SK-N-SH (cell line): Measurements from ENCODE around the gene LMBR1L. TPM values are rescaled to one million over a fixed set of nuclear protein-coding genes. Genes with fewer than 3 reads are reported as not detected.
A peak's percentile ranks its signal among the peaks of the same experiment; 100 is the strongest.

Experiments used
- CTCF ChIA-PET: fragments of 300-600, 350-600 bp; formaldehyde crosslinking; extraction: SDS; loops from one replicate; lab custom pipeline; 2021; lab: Yijun Ruan, JAX
- POLR2A ChIA-PET: fragments of 350-600 bp; sonication (Branson Sonifier 250); formaldehyde crosslinking; extraction: SDS; loops from one replicate; lab custom pipeline; 2020; ENCODE audit warnings: antibody characterized with exemption, inconsistent platforms; lab: Yijun Ruan, JAX
- DNase-seq: peaks from one replicate; pipeline ENCODE4 v3.0.0; 2012
- H2AFZ ChIP-seq: fragments of 200-600 bp; sonication (generic); 2 replicates; pipeline ENCODE4 v1.8.1; 2016; ENCODE audit warnings: antibody characterized with exemption, mild to moderate bottlenecking, low read depth
- H3F3A ChIP-seq: fragments of 200-600 bp; sonication (generic); replicated peaks from 2 replicates; pipeline ENCODE3; 2016; ENCODE audit warnings: antibody characterized with exemption, mild to moderate bottlenecking; ENCODE audit not compliant: insufficient read depth
- H3K27ac ChIP-seq, 2 experiments: fragments of 200-500 bp in 1 of 2; fragments of 200-600 bp in 1 of 2; sonication (Bioruptor generic) in 1 of 2; sonication (generic), shearing (Covaris generic) in 1 of 2; 2 replicates each; pipeline versions ENCODE4 v1.5.1 to v1.6.1; 2014 to 2016; ENCODE audit warnings: low read depth in 2 of 2, inconsistent platforms in 1 of 2, low read length in 1 of 2, mild to moderate bottlenecking in 1 of 2, mixed read lengths in 1 of 2
- H3K27me3 ChIP-seq: fragments of 200-600 bp; sonication (generic), shearing (Covaris generic); 2 replicates; pipeline ENCODE4 v1.6.1; 2016; ENCODE audit warnings: mixed run types; ENCODE audit not compliant: insufficient read depth
- H3K36me3 ChIP-seq, 2 experiments: fragments of 200-500 bp in 1 of 2; fragments of 200-600 bp in 1 of 2; sonication (Bioruptor generic) in 1 of 2; sonication (generic) in 1 of 2; replicated peaks in 1 of 2; 2 replicates each; pipeline versions ENCODE3 to v1.5.1; 2014 to 2016; ENCODE audit warnings: low read length in 1 of 2, mild to moderate bottlenecking in 1 of 2; ENCODE audit not compliant: insufficient read depth in 2 of 2, control insufficient read depth in 1 of 2
- H3K4me1 ChIP-seq, 2 experiments: fragments of 200-500 bp in 1 of 2; fragments of 200-600 bp in 1 of 2; sonication (Bioruptor generic) in 1 of 2; sonication (generic), shearing (Covaris generic) in 1 of 2; 2 replicates each; pipeline versions ENCODE4 v1.5.1 to v1.6.1; 2014 to 2016; ENCODE audit warnings: low read depth in 1 of 2, low read length in 1 of 2, mixed run types in 1 of 2; ENCODE audit not compliant: insufficient read depth in 2 of 2, control insufficient read depth in 1 of 2
- H3K4me2 ChIP-seq: fragments of 200-600 bp; sonication (generic), shearing (Covaris generic); 2 replicates; pipeline ENCODE4 v1.6.1; 2017; ENCODE audit warnings: mixed run types
- H3K4me3 ChIP-seq, 2 experiments: fragments of 200-500 bp in 1 of 2; fragments of 200-600 bp in 1 of 2; sonication (Bioruptor generic) in 1 of 2; sonication (generic), shearing (Covaris generic) in 1 of 2; 2 replicates each; pipeline versions ENCODE4 v1.5.1 to v1.8.1; 2014 to 2016; ENCODE audit warnings: low read depth in 2 of 2, inconsistent platforms in 1 of 2, low read length in 1 of 2, mild to moderate bottlenecking in 1 of 2, mixed read lengths in 1 of 2, moderate library complexity in 1 of 2
- H3K79me2 ChIP-seq: fragments of 200-600 bp; sonication (generic); 2 replicates; pipeline ENCODE4 v1.8.1; 2017; ENCODE audit warnings: mild to moderate bottlenecking; ENCODE audit not compliant: insufficient read depth
- H3K9ac ChIP-seq: fragments of 200-600 bp; sonication (generic); 2 replicates; pipeline ENCODE4 v1.6.1; 2017; ENCODE audit warnings: mixed run types
- H3K9me2 ChIP-seq: fragments of 200-600 bp; sonication (generic); 2 replicates; pipeline ENCODE4 v1.6.1; 2017; ENCODE audit warnings: mixed run types
- H3K9me3 ChIP-seq: fragments of 200-600 bp; sonication (generic); 2 replicates; pipeline ENCODE4 v1.6.1; 2017; ENCODE audit warnings: mixed run types, mild to moderate bottlenecking, moderate library complexity
- H4K20me1 ChIP-seq: fragments of 200-600 bp; sonication (generic); 2 replicates; pipeline ENCODE4 v1.6.1; 2017; ENCODE audit warnings: mild to moderate bottlenecking, mixed run types; ENCODE audit not compliant: insufficient read depth
- ELF1 ChIP-seq: IDR thresholded peaks from 2 replicates; pipeline ENCODE4 v1.4.0; 2012
- FOSL2 ChIP-seq: IDR thresholded peaks from 2 replicates; pipeline ENCODE4 v1.4.0; 2012; ENCODE audit warnings: low read depth, mild to moderate bottlenecking, moderate library complexity, borderline replicate concordance
- FOXJ3 ChIP-seq: sonication (generic); formaldehyde crosslinking; IDR thresholded peaks from 2 replicates; pipeline ENCODE4 v1.5.1; 2020; ENCODE audit warnings: mild to moderate bottlenecking, missing genetic modification reagents
- GABPA ChIP-seq: IDR thresholded peaks from 2 replicates; pipeline ENCODE4 v1.4.0; 2012; ENCODE audit warnings: low read depth, mild to moderate bottlenecking
- GATA2 ChIP-seq: sonication (generic); formaldehyde crosslinking; IDR thresholded peaks from 2 replicates; pipeline ENCODE4 v1.5.0; 2020; ENCODE audit warnings: mild to moderate bottlenecking, missing genetic modification reagents
- MAX ChIP-seq: IDR thresholded peaks from 2 replicates; pipeline ENCODE4 v1.4.0; 2012; ENCODE audit warnings: low read depth
- NRF1 ChIP-seq: IDR thresholded peaks from 2 replicates; pipeline ENCODE4 v1.6.1; 2012; ENCODE audit warnings: low read depth, mild to moderate bottlenecking, low read length
- POLR2AphosphoS5 ChIP-seq: IDR thresholded peaks from 2 replicates; pipeline ENCODE4 v1.6.1; 2012; ENCODE audit warnings: low read depth, low read length
- RAD21 ChIP-seq: IDR thresholded peaks from 2 replicates; pipeline ENCODE4 v1.6.1; 2012; ENCODE audit warnings: mild to moderate bottlenecking, low read length
- YY1 ChIP-seq: IDR thresholded peaks from 2 replicates; pipeline ENCODE4 v1.4.0; 2012; ENCODE audit warnings: low read depth, mild to moderate bottlenecking
- WGBS: methylation state at CpG from one replicate; pipeline ENCODE4 v1.1.6; 2017; ENCODE audit warnings: low lambda C conversion rate; 5-methylcytosine and 5-hydroxymethylcytosine counted together
- polyA plus RNA-seq, 3 experiments: library from polyadenylated mRNA; depleted of rRNA; stranded (reverse); fragments of >200 nt; gene quantifications; 2 replicates each; pipeline ENCODE4 v1.2.3, GENCODE V29; 2012
- TF ChIP-seq, protein P1 (sequence below): fragments of 150-350 bp; IDR thresholded peaks from 2 replicates; pipeline ENCODE4 v1.6.1; 2017; ENCODE audit warnings: antibody characterized with exemption, low read length, low read depth, borderline replicate concordance

The LMBR1L gene
- polyA plus RNA-seq, 1 of the 3 experiments (the other 2 are of a cell fraction): 61.4 TPM

- ChIA-PET CTCF (interaction anchor here (1.2 to 8.1 kb wide), 5 partner anchors 11 to 68 kb away, joined by 5 to 49 read pairs (median 5); no protein-coding TSS in a partner anchor), POLR2A (interaction anchor here (0.6 kb wide), 1 partner anchor 12 kb away, joined by 3 read pairs; no protein-coding TSS in a partner anchor)
- DNase-seq: peak; percentile 81
- Histone ChIP-seq H2AFZ (no peak overlapping the region), H3K4me1 (peaks cover 17 to 36% of the 10 kb centered on the region in 2 experiments; a peak in 3 of 4 replicates), H3K79me2 (peaks cover 79% of the 10 kb centered on the region), H3K4me3 (peak overlapping the region; percentile 90 to 96; a peak in 3 of 4 replicates), H3K4me2 (peak overlapping the region; percentile 96), H4K20me1 (peaks cover 67% of the 10 kb centered on the region), H3F3A (peaks cover 13% of the 10 kb centered on the region), H3K27ac (peak overlapping the region in 1 of 2 experiments; percentile 13; a peak in 2 of 4 replicates), H3K27me3 (no peaks in the 10 kb centered on the region), H3K36me3 (peaks cover 17 to 42% of the 10 kb centered on the region in 2 experiments), H3K9ac (peak overlapping the region; percentile 98; the same call in 1 of the 2 replicates), H3K9me3 (no peaks in the 10 kb centered on the region), H3K9me2 (no peaks in the 10 kb centered on the region)
- peak; percentile 47 for TF ChIP-seq GABPA
- 0 out of 2 replicates have a peak, but pooled peaks have one; percentile 26 for TF ChIP-seq ELF1
- peak; percentile 74 for TF ChIP-seq NRF1
- no peak for TF ChIP-seq FOXJ3 (CRISPR knock-in tag)
- WGBS: 57% methylated on average over 7 of the region's 7 CpGs
These were observed 54.5 kb downstream of the LMBR1L start for GRCh38 chr12:49055978-49056754.

- H4K20me1 ChIP-seq: peaks cover 74% of the 10 kb centered on the region
- no peak overlapping the region for H3K27ac ChIP-seq
- peaks cover 19 to 35% of the 10 kb centered on the region in 2 experiments for H3K4me1 ChIP-seq
- H3F3A ChIP-seq: peaks cover 13% of the 10 kb centered on the region
- peaks cover 72% of the 10 kb centered on the region for H3K79me2 ChIP-seq
- POLR2A ChIA-PET: no interaction called here
- no peaks in the 10 kb centered on the region for H3K27me3 ChIP-seq
- WGBS: 91% methylated on average over 4 of the region's 4 CpGs
- H3K9me2 ChIP-seq: no peaks in the 10 kb centered on the region
- peaks cover 21 to 53% of the 10 kb centered on the region in 2 experiments for H3K36me3 ChIP-seq
- DNase-seq: no peak
- H3K9ac ChIP-seq: no peak overlapping the region
- H3K4me3 ChIP-seq: no peak overlapping the region
- 0 out of 2 replicates have a peak overlapping the region, but pooled peaks have one; percentile 96 for H3K4me2 ChIP-seq
- TF ChIP-seq MAX (no peak), FOSL2 (no peak), GATA2 (no peak), YY1 (no peak), RAD21 (no peak), POLR2AphosphoS5 (no peak)
- TF ChIP-seq, protein P1, sequence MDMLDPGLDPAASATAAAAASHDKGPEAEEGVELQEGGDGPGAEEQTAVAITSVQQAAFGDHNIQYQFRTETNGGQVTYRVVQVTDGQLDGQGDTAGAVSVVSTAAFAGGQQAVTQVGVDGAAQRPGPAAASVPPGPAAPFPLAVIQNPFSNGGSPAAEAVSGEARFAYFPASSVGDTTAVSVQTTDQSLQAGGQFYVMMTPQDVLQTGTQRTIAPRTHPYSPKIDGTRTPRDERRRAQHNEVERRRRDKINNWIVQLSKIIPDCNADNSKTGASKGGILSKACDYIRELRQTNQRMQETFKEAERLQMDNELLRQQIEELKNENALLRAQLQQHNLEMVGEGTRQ: no peak
- CTCF ChIA-PET: interaction anchor here (0.8 to 8.1 kb wide), 8 partner anchors 10 to 120 kb away, joined by 3 to 49 read pairs (median 5); no protein-coding TSS in a partner anchor
- H2AFZ ChIP-seq: no peak overlapping the region
- H3K9me3 ChIP-seq: no peaks in the 10 kb centered on the region
These were observed 55.6 kb downstream of the LMBR1L start for GRCh38 chr12:49055092-49055491.
